Right renal cortex interstitium (tissue), 3 donors: ENCODE results near the gene PTPRJ. TPM values are rescaled to one million over a fixed set of nuclear protein-coding genes. Genes with fewer than 3 reads are reported as not detected.

Source experiments
- DNase-seq, 3 donors: peaks; one replicate each; pipeline ENCODE4 v3.0.0-alpha.2; 2013; ENCODE audit warnings: low read depth in 3 of 3, low spot score in 2 of 3
- polyA plus RNA-seq, 3 donors: library from polyadenylated mRNA; unstranded; fragments of 120-200 nt; gene quantifications; one replicate each; pipeline ENCODE4 v1.2.1, GENCODE V29; 2013; ENCODE audit not compliant: insufficient read length in 3 of 3

Gene PTPRJ
- polyA plus RNA-seq, 3 donors = 23.5 to 25.6 (median 25.1) TPM

- DNase-seq = no peak
Measured at GRCh38 chr11:47992959-47993820, 12.8 kb downstream of the PTPRJ start.

GRCh38 chr11:47994417-47994816, 14.1 kb downstream of the PTPRJ start:
- DNase-seq = no peak

GRCh38 chr11:47995360-47995769, 15.0 kb downstream of the PTPRJ start:
- no peak for DNase-seq

- DNase-seq = no peak
Measured at GRCh38 chr11:47997063-47998053, 17.0 kb downstream of the PTPRJ start.

GRCh38 chr11:47998345-47998732, 18.0 kb downstream of the PTPRJ start:
- DNase-seq = no peak

- DNase-seq = no peak
Measured at GRCh38 chr11:47998733-47999359, 18.5 kb downstream of the PTPRJ start.

- DNase-seq = no peak
Measured at GRCh38 chr11:48000432-48000831, 20.1 kb downstream of the PTPRJ start.

GRCh38 chr11:48001438-48002021, 21.2 kb downstream of the PTPRJ start:
- DNase-seq = no peak

GRCh38 chr11:48002561-48002960, 22.2 kb downstream of the PTPRJ start:
- DNase-seq = no peak

GRCh38 chr11:48003926-48004325, 23.6 kb downstream of the PTPRJ start:
- no peak for DNase-seq

GRCh38 chr11:48004456-48004855, 24.1 kb downstream of the PTPRJ start:
- no peak for DNase-seq

GRCh38 chr11:48005136-48005535, 24.8 kb downstream of the PTPRJ start:
- no peak for DNase-seq

- no peak for DNase-seq
Measured at GRCh38 chr11:48005831-48006270, 25.5 kb downstream of the PTPRJ start.

- no peak for DNase-seq
Measured at GRCh38 chr11:48006301-48006992, 26.1 kb downstream of the PTPRJ start.

- DNase-seq = no peak
Measured at GRCh38 chr11:48007677-48008076, 27.3 kb downstream of the PTPRJ start.

GRCh38 chr11:48008951-48009270, 28.6 kb downstream of the PTPRJ start:
- DNase-seq = no peak

- no peak for DNase-seq
Measured at GRCh38 chr11:48011102-48011797, 30.9 kb downstream of the PTPRJ start.

GRCh38 chr11:48011798-48012391, 31.5 kb downstream of the PTPRJ start:
- no peak for DNase-seq

GRCh38 chr11:48013269-48013901, 33.0 kb downstream of the PTPRJ start:
- DNase-seq = no peak
